Gastroesophageal sphincter (tissue), 3 donors: ENCODE measurements around the gene LSAMP.
A peak's percentile ranks its signal among the peaks of the same experiment; 100 is the strongest.

ENCODE experiments used
- CTCF ChIP-seq, 4 experiments: fragments of 200-600 bp in 2 of 4; fragments of 450-650 bp in 2 of 4; sonication (generic) in 1 of 4; IDR thresholded peaks; one replicate each; pipeline ENCODE4 v1.5.1; 2017 to 2019; ENCODE audit warnings: antibody characterized with exemption in 4 of 4, mild to moderate bottlenecking in 2 of 4, moderate library complexity in 2 of 4
- POLR2A ChIP-seq, 2 donors: fragments of 450-650 bp; IDR thresholded peaks; one replicate each; pipeline ENCODE4 v1.6.1; 2017; ENCODE audit warnings: antibody characterized with exemption in 2 of 2, mild to moderate bottlenecking in 2 of 2, moderate library complexity in 1 of 2
- POLR2AphosphoS5 ChIP-seq: sonication (generic); formaldehyde crosslinking; IDR thresholded peaks from one replicate; pipeline ENCODE4 v1.6.1; 2017; ENCODE audit warnings: antibody characterized with exemption

GRCh38 chr3:115857518-115858136 lies 587.7 kb downstream of the LSAMP start:
- TF ChIP-seq CTCF (IDR thresholded peaks at IDR 0.05) (no peak), POLR2A (IDR thresholded peaks at IDR 0.05) (no peak), POLR2AphosphoS5 (peak; percentile 74)
